Fibroblast of mammary gland (primary cell): ENCODE data around the gene ALDH1B1.

Experiments
- DNase-seq: peaks from one replicate; pipeline ENCODE4 v3.0.0-alpha.2; 2010; ENCODE audit warnings: low read depth
- H3K4me3 ChIP-seq: 2 replicates; pipeline ENCODE4 v1.5.1; 2011; ENCODE audit warnings: low read depth, mild to moderate bottlenecking, low read length, moderate library complexity; ENCODE audit not compliant: control insufficient read depth
- TF ChIP-seq, protein P1 (sequence below): conservative IDR thresholded peaks from 2 replicates; pipeline ENCODE4 v1.5.1; 2011; ENCODE audit warnings: low read depth, low read length, inconsistent platforms; ENCODE audit not compliant: control insufficient read depth, insufficient read depth

ALDH1B1 gene

GRCh38 chr9:38347271-38347671 lies 45.2 kb upstream of the ALDH1B1 start:
- no peak for DNase-seq
- no peak overlapping the region for H3K4me3 ChIP-seq
- TF ChIP-seq, protein P1, sequence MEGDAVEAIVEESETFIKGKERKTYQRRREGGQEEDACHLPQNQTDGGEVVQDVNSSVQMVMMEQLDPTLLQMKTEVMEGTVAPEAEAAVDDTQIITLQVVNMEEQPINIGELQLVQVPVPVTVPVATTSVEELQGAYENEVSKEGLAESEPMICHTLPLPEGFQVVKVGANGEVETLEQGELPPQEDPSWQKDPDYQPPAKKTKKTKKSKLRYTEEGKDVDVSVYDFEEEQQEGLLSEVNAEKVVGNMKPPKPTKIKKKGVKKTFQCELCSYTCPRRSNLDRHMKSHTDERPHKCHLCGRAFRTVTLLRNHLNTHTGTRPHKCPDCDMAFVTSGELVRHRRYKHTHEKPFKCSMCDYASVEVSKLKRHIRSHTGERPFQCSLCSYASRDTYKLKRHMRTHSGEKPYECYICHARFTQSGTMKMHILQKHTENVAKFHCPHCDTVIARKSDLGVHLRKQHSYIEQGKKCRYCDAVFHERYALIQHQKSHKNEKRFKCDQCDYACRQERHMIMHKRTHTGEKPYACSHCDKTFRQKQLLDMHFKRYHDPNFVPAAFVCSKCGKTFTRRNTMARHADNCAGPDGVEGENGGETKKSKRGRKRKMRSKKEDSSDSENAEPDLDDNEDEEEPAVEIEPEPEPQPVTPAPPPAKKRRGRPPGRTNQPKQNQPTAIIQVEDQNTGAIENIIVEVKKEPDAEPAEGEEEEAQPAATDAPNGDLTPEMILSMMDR, result no peak

DNA sequence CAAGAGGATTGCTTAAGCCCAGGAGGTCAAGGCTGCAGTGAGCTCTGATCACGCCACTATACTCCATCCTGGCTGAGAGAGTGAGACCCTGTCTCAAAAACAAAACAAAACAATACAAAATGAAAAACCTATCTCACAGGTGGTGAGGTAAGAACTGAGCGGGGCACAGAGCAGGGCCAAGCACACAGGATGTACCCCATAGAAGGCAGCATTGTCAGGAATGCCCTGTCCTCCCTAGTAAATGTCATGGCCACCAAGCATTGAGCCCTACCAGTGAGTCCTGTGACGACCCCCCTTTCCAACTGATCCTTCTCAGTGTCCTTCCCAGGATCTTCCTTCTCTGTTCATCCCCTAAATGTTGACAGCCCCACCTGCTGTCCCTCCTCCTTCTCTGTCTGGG lies 44.6 kb upstream of the ALDH1B1 start:
- no peak overlapping the region for H3K4me3 ChIP-seq
- TF ChIP-seq, protein P1, result no peak
- no peak for DNase-seq

- DNase-seq, result no peak
- H3K4me3 ChIP-seq, result no peak overlapping the region
- TF ChIP-seq, protein P1, result no peak
Measured at GRCh38 chr9:38350529-38350928, 42.0 kb upstream of the ALDH1B1 start.

DNA sequence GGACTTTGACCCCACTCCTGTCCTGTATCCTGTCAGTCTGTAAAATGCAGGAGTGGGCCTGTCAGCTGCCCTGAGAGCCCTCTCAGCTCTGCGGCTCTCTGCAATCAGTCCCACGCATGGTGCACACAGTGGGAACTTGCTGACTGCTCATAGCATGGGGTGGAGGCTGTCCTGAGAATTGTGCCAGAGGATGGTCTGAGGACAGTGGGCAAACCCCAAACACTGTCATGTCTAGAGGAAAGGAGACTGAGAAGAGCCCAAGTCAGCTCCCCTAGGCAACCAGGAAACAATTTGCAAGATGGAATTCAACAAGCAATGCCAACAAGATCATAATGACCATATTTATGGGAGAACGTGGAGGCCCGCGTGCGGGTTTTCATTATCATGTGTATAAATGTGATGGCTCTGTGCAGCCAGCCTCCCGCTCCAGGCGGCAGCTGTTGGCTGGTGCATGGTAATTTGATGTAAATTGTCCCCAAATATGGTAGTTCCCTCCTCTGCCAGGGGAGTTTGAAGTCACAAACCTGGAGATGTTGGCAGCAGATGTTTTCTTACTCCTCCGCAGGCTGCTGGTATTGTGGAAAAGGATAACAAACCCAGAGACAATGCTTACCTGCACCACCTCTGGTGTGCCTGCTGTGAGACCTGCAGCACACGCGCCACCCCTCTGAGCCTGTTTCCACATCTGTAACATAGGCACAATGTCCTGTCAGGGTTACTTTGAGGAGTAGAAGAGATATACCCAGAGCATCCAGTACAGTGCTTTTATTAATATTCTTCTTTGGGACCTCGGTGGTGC lies 39.8 kb upstream of the ALDH1B1 start:
- TF ChIP-seq, protein P1, result no peak
- DNase-seq, result no peak
- H3K4me3 ChIP-seq, result no peak overlapping the region

GRCh38 chr9:38355115-38355514 lies 37.4 kb upstream of the ALDH1B1 start:
- TF ChIP-seq, protein P1, result no peak
- DNase-seq, result no peak
- no peak overlapping the region for H3K4me3 ChIP-seq

DNA sequence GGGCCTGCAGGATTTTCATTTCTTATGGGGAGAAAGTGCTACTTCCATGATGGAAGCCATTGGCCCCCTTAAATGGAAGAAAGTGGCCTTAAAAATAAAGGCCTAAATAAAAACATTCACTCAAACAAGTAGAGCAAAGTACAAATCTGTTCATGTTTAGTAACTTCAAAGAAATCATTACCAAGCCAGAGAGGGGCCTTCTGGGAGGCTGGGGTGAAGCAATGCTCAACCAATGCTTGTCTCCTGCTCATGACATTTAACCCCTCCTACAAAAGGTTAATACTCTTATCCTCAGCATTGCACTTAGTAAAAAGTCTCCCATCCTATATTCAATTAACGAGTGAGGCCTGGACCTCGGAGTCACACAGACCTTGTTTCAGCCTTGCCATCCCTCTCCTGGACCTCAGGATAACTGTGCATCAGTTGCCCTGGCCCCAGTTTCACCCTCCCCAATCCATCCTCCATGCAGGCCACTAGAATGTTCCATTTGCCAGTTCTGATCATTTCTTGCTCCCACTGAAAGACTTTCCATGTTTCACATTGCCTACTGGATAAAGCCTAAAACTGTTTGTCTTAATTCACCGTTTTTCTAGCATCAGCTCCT lies 36.9 kb upstream of the ALDH1B1 start:
- DNase-seq, result no peak
- TF ChIP-seq, protein P1, result no peak
- H3K4me3 ChIP-seq, result no peak overlapping the region
